GM18498 (cell line): ENCODE data around the gene C5orf52.

Source experiments
- ATAC-seq: cut with Tn5 transposase; IDR thresholded peaks from one replicate; pipeline ENCODE4 v1.9.1; 2021; ENCODE audit warnings: mild to moderate bottlenecking, moderate library complexity; ENCODE audit not compliant: unreplicated experiment

C5orf52 gene

DNA sequence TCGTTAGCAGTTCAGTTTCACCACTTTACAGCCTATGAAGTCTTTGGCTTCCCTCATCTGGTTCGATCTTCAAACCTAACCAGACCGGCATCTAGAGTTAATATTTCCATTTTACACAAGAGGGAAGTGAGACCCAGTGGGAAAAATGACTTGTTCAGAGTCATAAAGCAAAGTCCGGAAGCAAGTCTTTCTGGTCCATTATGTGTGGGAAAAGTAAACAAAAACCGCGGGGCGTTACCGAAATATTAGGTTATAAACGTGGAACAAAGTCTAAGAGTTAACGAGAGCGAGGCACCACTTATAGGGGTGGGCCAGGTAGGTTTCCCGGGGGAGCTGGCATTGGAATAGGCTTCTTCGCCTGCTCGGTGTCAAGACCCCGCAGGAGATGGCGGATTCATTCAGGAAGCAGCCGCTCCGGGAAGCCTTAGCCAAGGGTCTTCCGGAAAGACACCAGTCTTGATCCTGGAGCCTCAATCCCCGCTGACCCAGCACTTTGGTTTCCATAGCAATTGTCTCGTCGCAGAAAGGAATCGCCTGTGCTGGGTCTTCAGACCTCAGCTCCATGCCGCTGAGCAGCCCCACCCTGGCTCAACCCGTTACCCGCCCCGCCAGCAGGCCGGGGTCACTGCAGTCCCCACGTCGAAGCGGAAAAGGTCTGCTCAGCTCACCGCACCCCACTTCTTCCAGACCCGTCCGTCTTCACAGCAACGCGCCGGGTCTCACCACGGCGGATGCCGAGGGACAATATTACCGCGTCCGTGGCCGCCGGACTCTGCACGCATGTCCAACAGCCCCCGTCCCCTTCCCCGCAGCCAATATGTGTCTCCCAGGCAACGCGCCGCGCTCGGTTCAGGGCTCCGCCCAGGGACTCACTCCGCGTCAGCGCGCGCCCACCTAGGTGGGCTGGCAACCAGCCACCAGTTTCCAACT, at the start of gene C5orf52:
Gene C5orf52, plus strand, starts transcription at position 872 of the 930 bp plus-strand sequence. CDS start 82 bp downstream, outside the sequence.
- peak; percentile 33 for ATAC-seq

DNA sequence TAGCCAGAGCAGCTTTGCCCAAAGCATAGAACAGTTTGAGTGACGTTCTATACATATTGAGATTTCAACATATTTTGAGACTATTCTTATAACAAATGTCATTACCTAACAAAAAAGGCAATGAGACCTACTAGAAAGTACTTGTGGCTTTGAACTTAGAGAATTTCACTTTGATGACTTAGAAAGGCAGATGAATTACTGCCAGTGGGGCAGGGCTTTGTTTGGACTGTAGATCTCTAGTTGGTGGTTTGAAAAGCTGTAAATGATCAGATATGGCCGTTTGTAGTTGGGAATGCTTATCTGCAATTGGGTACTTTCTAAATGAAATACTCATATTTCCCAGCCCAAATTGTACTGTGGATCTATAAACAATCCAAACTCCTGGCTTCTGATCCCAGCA, 47.2 kb upstream of the C5orf52 start:
- no peak for ATAC-seq

DNA sequence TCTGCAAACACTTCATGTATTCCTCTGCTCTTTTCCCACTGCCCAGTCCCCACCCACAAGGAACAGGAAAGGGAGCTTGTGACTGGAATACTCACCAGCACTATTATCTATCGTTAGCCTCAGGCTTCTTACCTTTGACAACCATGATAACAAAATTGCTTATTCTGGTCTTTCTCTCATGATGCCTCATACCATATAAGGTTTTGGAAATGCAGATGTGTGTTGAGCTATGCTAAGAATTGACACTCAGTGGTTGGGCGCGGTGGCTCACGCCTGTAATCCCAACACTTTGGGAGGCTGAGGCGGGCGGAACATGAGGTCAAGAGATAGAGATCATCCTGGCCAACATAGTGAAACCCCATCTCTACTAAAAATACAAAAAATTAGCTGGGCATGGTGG, 44.5 kb upstream of the C5orf52 start:
- no peak for ATAC-seq

DNA sequence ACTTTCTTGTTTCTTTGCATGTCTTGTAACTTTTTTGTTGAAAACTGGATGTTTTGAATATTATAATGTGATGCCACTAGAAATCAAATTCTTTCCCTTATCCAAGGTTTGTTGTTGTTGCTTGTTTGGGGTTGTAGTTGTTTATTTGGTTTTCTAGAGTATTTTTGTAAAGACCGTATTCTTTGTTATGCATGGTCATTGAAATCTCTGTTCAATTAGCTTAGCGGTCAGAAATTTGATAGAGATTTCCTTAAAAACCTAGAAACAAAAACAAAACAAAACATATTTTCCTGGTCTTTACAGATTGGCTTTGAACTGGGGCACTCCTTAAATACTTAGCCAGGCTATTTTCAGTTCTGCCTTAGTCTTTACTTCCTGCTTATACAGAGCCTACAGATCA, 41.0 kb upstream of the C5orf52 start:
- no peak for ATAC-seq

GRCh38 chr5:157640406-157641066, 30.8 kb upstream of the C5orf52 start:
- ATAC-seq, result no peak

DNA sequence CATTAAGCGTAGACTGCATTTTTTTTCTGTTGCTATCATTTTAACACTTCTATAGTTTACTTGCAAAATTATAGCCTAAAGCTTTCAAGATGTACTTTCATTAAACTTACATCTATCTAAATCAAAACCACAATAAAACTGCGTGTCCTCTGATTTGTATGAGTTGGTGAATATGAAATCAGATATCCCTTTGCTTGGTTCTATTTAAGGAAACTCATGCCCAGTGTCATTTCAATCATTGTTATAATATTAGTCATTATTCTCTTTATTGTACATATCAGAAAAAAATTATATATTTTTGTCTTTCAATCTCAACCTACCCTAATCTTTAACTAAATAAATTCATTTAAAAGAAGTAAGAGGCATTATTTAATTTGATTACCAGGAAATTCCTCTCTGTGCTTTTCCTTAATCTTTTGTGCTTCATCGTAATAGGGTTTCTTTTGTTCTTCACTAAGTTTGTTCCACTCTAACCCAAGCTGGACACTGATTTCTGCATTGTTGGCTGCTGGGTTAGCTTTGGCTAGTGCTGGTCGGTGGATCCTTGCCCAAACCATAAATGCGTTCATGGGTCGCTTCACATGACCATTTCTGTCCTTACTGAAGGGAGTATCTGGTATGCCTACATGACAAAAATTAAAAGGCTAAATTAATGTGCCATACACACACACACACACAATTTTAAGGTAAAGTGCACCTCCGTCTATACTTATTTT, 22.9 kb upstream of the C5orf52 start:
- ATAC-seq, result no peak

DNA sequence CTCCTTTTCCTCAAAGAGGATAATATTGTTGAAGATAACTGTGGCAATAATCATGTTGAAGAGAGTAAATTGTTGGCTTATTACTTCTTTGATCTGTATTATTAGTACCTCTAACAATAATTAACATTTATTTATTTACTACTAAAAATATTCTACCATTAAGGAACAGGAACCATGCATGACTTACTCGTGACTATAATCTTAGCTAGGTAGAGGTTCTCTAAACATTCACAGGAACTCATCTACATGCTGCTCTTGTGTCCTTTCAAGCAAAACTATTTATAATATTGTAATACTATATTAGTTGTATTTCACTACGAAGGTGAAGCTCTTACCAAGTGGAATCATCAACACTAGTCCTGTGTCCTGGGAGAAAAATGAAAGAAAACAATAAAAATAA, 22.2 kb upstream of the C5orf52 start:
- no peak for ATAC-seq

DNA sequence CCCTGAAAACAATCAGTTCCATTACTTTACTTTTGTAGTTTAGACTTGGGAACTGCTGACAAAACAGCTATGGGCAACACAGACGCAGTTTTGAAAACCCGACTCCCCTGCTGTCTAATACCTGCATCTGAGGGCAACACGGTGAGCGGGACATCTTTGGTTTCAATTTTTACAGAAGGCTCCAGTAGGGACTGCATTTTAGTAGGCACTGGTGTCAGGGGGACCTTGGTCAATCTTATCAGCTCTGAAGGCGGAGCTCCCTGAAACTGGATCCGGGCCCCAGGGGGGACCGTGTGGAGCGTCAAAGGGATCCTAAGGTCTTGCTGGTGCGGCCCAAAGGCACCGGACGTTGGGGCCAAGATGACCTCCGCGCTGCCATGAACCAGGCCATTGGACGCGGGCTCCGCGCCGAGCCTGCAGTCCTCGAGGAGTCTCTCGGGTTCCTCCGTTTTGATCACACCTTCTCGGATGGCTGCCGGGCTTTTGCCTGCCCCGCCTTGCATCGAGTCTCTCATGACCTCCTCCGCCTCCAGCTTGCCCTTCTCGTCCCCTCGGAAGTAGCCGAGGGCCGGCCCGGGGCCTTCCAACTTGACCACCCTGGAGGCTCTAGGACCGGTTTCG, 20.2 kb upstream of the C5orf52 start:
- ATAC-seq, result no peak

GRCh38 chr5:157651623-157652376, 19.5 kb upstream of the C5orf52 start:
- peak; percentile 89 for ATAC-seq

DNA sequence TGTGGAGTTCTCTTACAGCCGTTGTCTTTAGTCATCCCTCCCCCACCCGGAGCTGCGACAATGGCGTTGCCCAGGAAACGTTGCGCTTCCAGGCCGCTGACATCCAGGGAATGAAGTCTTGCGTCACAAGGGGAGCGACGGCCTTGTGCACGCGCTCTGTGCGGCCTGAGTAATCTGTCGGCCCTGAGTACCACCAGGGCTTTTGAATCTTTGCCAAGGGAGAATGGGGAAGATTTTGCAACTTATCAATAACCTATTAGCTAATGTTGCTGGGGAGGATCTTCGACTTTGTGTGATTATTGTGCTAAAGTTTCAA, 19.0 kb upstream of the C5orf52 start, which contains the start of gene SOX30:
Gene SOX30, minus strand, starts transcription at position 62 of the 316 bp plus-strand sequence. CDS start 360 bp downstream, outside the sequence.
- ATAC-seq, result no peak

DNA sequence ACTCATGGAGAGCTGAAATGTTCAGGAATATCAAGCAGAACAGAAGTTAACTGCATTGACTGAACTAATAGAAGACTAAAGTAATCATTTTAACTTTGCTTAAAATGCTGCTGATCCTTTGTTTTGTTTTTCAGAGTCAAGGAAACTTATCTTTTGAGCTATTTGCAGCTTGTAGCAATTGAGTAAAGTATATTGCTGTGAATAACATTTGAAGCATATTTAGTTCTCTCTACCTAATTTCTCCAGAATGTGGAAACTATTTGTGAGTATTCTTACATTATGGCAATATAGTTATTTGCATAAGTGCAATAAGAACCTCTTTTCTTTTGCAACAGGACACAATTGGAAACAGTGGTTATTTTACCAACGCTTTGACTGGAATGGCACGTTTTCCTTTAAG, 13.8 kb upstream of the C5orf52 start:
- no peak for ATAC-seq

GRCh38 chr5:157658893-157659292, 12.4 kb upstream of the C5orf52 start:
- ATAC-seq, result no peak

DNA sequence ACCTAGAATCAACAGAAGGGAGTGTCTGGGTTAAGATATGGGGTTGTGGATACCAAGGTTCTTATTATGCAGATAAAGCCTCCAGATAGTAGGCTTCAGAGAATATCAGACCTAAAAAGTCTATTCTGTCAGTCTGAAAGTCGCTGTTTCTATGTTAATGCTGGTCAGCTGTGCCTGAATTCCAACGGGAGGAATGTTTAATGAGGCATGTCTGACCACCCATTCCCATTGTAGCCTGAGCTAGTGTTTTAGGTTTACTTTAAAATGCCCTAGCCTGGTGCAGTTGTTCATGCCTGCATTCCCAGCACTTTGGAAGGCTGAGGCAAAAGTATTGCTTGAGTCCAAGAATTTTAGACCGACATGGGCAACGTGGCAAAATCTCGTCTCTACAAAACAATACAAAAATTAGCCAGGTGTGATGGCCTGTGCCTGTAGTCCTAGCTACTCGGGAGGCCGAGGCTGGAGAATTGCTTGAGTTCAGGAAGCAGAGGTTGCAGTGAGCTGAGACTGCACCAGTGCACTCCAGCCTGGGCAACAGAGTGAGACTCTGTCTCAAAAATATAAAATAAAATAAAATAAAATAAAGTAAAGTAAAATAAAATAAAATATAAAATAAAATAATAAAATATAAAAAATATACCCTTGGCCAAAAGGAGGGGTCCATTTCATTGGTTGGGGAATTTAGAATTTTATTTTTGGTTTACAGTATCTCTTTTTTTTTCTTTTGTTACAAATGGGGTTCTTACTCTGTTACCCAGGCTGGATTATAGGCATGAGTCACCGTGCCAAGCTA, 11.3 kb upstream of the C5orf52 start:
- ATAC-seq, result no peak

DNA sequence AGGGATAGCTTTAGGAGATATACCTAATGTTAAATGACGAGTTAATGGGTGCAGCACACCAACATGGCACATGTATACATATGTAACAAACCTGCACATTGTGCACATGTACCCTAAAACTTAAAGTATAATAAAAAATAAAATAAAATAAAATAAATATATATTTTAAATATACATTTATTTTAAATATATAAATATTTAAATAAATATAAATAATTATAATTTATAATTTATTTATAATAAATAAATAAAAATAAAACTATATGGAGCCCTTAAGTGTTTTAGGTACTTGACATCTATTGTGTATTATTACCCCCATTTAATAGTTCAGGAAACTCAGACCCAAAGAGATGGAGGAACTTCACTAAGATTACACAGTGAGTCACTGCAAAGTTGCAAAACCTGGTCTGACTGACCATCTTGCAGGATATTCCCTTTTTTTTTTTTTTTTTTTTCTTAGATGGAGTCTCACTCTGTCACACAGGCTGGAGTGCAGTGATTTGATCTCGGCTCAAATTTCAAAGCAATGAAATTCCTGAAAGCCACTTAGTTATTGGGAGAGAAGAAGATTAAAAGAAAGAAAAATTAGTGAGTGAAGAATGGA, 5.8 kb upstream of the C5orf52 start:
- ATAC-seq, result no peak

- ATAC-seq, result no peak
Measured at GRCh38 chr5:157668356-157668755, 3.0 kb upstream of the C5orf52 start.

GRCh38 chr5:157669701-157670097, 1.6 kb upstream of the C5orf52 start:
- no peak for ATAC-seq

- no peak for ATAC-seq
Measured at GRCh38 chr5:157671592-157672330, 428 bp downstream of the C5orf52 start.

DNA sequence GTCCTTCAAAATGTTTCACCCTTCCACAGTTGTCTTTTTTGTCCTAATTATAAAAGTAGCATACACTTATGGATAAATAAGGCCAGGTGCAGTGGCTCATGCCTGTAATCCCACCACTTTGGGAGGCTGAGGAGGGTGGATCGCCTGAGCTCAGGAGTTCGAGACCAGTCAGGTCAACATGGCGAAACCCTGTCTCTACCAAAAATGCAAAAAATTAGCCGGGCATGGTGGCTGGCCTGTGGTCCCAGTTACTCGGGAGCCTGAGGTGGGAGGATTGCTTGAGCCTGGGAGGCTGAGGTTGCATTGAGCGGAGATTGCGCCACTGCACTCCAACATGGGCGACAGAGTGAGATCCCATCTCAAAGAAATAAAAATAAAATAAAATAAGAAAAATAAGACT, 1.6 kb downstream of the C5orf52 start:
- ATAC-seq, result no peak
